NB4 (cell line): ENCODE measurements around the gene SLC12A2.

ENCODE experiments used
- DNase-seq: peaks from one replicate; pipeline ENCODE4 v3.0.0; 2010; ENCODE audit warnings: low read depth
- H3K4me3 ChIP-seq: one replicate; pipeline ENCODE4 v1.5.1; 2011; ENCODE audit warnings: mild to moderate bottlenecking, low read depth, low read length, moderate library complexity
- CTCF ChIP-seq: IDR thresholded peaks from one replicate; pipeline ENCODE4 v1.5.1; 2012; ENCODE audit warnings: low read depth, low read length
- MAX ChIP-seq: IDR thresholded peaks from 2 replicates; pipeline ENCODE4 v1.6.1; 2011; ENCODE audit warnings: low read depth, low read length
- MYC ChIP-seq: IDR thresholded peaks from 2 replicates; pipeline ENCODE4 v1.6.1; 2011; ENCODE audit warnings: low read depth, low read length
- POLR2A ChIP-seq: IDR thresholded peaks from 2 replicates; pipeline ENCODE4 v1.6.1; 2011; ENCODE audit warnings: mild to moderate bottlenecking; ENCODE audit not compliant: insufficient read length; ENCODE audit errors: extremely low read depth

SLC12A2 gene

GRCh38 chr5:128077526-128077925, 6.0 kb upstream of the SLC12A2 start:
- DNase-seq: no peak
- TF ChIP-seq MAX (no peak), CTCF (no peak), MYC (no peak), POLR2A (no peak)
- H3K4me3 ChIP-seq: no peak overlapping the region

- no peak for DNase-seq
- TF ChIP-seq CTCF (no peak), MYC (no peak), POLR2A (no peak), MAX (no peak)
- H3K4me3 ChIP-seq: no peak overlapping the region
These were observed 2.3 kb upstream of the SLC12A2 start for GRCh38 chr5:128081111-128081851.

GRCh38 chr5:128082551-128083032, 974 bp upstream of the SLC12A2 start:
- TF ChIP-seq MYC (no peak), CTCF (no peak), POLR2A (no peak), MAX (no peak)
- DNase-seq: no peak
- peak overlapping the region; percentile 71 for H3K4me3 ChIP-seq

GRCh38 chr5:128083811-128084227, 253 bp downstream of the SLC12A2 start:
- TF ChIP-seq POLR2A (no peak), MYC (0 out of 2 replicates have a peak, but pooled peaks have one; percentile 2), MAX (no peak)
- DNase-seq: no peak
- peak overlapping the region; percentile 60 for H3K4me3 ChIP-seq

GRCh38 chr5:128084228-128085167, 932 bp downstream of the SLC12A2 start:
- peak overlapping the region; percentile 60 for H3K4me3 ChIP-seq
- peak; percentile 49 for DNase-seq
- TF ChIP-seq MYC: no peak
- TF ChIP-seq POLR2A: no peak
- no peak for TF ChIP-seq MAX
- no peak for TF ChIP-seq CTCF

GRCh38 chr5:128085413-128085812, 1.8 kb downstream of the SLC12A2 start:
- H3K4me3 ChIP-seq: peak overlapping the region; percentile 60
- TF ChIP-seq POLR2A: no peak
- no peak for TF ChIP-seq MAX
- DNase-seq: no peak
